Skeletal muscle cell (primary cell): ENCODE results near the gene GALR2.
"Not testable (repeated sequence)": the region's sequence is repeated elsewhere in the genome, so short reads cannot be mapped to it uniquely, and the experiment has no call there.

Source experiments
- DNase-seq: peaks from one replicate; pipeline ENCODE4 v3.0.0-alpha.2; 2010; ENCODE audit warnings: low read depth
- H3K4me3 ChIP-seq: 2 replicates; pipeline ENCODE4 v1.5.1; 2011; ENCODE audit warnings: low read depth, mild to moderate bottlenecking, control low read depth, low read length, moderate library complexity

The GALR2 gene, protein sequence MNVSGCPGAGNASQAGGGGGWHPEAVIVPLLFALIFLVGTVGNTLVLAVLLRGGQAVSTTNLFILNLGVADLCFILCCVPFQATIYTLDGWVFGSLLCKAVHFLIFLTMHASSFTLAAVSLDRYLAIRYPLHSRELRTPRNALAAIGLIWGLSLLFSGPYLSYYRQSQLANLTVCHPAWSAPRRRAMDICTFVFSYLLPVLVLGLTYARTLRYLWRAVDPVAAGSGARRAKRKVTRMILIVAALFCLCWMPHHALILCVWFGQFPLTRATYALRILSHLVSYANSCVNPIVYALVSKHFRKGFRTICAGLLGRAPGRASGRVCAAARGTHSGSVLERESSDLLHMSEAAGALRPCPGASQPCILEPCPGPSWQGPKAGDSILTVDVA

DNA sequence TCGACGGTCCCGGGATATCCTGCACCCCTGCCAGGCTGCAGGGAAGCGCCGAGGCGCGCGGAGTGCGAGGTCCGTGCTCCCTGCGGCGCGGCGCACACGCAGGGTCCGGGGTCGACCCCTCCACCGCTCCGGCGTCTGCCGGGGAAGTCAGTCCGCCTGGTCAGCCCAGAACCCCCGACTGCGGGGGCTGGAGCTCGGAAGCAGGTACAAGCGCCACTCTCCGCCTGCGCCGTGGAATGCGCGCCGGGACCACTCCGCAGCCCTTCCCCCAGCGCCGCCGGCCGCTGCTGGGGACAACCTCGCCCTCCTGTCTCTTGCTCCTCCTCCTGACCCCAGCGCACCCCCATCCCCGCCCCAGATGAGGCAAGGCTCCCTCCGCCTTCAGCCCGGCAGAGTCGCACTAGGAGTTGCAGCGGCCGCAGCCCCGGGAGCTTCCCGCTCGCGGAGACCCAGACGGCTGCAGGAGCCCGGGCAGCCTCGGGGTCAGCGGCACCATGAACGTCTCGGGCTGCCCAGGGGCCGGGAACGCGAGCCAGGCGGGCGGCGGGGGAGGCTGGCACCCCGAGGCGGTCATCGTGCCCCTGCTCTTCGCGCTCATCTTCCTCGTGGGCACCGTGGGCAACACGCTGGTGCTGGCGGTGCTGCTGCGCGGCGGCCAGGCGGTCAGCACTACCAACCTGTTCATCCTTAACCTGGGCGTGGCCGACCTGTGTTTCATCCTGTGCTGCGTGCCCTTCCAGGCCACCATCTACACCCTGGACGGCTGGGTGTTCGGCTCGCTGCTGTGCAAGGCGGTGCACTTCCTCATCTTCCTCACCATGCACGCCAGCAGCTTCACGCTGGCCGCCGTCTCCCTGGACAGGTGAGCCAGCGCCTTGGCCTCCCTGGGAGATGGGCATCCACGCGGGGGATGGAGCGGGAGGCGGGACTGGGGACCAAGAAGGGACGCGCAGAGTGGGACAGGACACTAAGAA lies at the start of gene GALR2:
GALR2 (plus strand) TSS at position 392 of the 974 bp plus-strand sequence; CDS start at position 495, 103 bp downstream.
- DNase-seq: no peak
- H3K4me3 ChIP-seq: peak within 1 kb of the TSS; percentile 21

DNA sequence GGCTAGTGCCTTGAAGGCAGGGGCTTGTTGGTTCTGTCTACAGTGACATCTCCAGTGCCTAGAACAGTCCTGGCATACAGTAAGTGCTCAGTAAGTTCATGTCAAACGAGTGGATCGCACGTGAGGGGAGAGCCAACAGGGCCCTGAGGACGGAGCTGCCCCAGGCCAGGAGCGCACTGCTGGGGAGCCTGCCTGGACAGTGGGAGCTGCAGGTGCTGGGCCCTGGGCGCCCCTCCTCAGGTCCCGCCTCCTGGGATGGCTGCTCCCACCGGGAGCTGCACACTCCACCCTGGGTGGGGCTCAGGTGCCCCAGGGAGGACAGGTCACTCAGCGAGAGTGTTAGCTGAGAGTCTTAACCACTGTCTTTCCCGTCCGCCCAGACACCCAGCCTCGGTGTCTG lies 49.3 kb upstream of the GALR2 start:
- DNase-seq: no peak
- H3K4me3 ChIP-seq: no peak overlapping the region

DNA sequence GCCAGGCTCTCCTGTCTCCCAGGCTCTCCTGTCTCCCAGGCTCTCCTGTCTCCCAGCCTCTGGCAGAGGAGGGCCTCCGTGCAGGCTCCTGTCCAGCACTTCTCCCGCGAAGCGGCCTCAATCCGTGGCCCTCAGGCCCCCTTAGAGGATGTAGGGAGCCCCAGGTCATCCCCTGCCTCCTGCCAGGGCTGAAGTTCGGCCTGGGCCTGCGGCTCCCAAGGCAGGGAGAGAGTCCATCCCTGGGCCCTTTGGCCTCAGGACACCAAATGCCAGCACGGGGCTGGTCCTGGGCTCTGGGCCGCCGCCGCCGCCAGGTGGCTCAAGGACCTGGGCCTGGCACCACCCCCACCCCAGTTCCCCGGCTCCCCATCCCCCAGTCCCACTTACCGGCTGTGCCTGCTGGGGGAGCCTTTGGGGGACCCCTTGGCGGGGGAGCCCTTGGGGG lies 47.8 kb upstream of the GALR2 start:
- DNase-seq: no peak
- H3K4me3 ChIP-seq: no peak overlapping the region

DNA sequence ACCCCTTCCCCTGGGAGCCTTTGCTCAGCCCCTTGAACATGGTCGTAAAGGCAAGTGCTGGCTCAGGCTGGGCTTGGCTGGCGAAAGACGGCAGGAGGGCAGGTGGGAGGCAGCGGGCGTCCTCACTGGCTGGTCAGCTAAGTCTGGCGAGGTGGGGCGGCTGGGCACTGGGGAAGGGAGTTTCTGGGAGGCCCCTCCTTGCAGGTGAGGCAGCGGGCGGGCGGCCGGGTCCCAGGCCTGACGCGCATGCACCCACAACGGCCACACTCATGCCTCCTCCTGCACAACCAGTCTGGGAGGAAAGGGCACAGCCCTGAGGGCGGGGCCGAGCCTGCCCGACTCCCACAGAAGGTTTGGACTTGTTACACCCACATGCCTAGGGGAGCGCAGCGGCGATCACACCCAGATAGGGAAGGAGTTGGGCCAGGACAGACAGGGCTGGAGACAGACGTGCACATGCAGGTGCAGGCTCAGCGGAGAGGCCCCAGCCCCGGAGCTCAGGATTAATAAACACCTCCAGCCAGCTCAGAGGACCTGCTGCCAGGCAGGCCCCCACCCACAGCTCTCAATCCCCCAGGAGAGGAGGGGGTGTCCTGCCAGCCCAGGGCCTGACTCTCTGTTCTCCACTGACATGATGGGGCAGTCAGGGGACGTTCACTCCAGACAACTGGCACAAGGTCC lies 47.3 kb upstream of the GALR2 start, which contains the start of gene EVPL:
EVPL (minus strand) TSS at position 148 of the 681 bp plus-strand sequence; CDS start at position 40, 108 bp downstream.
- no peak within 1 kb of the TSS for H3K4me3 ChIP-seq
- DNase-seq: no peak

DNA sequence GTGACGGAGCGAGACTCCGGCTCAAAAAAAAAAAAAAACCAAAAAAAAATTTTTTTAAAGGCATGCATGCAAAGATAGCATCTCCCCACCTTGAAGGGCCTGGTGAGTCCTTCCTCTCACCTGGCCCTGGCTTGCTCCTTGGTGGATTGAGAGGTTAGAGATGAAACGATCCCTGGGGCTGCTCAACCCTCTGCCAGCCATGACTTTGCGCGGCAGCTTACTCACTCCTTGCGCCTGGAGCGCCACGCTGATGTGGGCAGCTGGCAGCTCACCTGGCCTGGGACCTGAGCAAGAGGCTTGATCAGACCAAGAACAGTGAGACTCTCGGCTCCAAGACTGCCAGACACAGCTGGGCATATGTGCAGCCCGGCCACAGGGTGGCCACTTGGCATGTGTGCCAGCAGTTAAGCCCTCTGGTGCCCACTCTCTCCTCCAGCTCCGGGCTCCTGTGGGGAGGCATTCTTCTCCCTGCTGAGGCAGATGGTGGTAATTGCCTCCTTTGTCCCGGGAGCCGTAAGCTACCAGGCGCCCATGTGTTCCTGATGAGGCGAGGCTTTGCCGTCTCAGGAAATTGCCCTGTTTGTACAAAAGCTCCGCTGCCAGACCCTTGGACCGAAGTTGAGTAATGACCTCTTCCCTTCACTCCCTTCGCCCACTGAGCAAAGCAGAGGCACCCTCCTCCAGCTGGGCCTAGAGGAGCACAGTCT lies 42.4 kb upstream of the GALR2 start:
- no peak for DNase-seq
- H3K4me3 ChIP-seq: no peak overlapping the region

DNA sequence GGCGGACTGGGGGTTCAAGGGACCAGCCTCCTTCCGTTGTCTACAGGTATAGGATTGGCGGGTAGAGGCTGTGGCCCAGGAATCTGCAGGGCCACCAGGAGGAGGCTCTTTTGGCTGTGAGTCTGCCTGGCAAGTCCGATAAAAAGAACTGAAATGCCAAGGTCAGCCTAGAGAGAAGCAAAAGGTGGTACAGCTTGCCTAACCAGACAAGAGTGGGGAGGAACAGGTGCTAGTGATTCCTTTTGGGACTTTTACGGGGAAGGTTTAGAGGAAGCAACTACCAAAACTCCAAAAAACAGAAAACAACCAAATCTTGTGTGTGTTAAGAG lies 41.8 kb upstream of the GALR2 start:
- H3K4me3 ChIP-seq: no peak overlapping the region
- no peak for DNase-seq

DNA sequence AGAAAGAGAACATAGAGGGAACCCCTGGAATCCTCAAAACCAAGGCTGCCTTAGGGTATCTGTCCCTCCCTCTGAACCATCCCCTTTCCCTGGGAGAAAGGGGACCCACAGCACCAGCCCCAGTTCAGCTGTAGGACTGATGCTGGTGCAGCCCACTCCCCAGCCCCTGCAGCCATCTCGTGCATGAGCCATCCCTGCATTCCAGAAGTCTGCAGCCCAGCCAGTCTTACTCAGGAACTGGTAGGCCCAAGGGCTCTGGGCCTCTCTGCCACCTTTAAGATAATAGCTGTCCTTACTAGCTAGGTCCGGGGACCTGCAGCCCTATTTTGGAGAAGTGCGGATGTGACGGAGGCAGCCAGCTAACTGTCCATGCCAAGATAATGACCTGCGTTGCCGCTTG lies 41.4 kb upstream of the GALR2 start:
- no peak overlapping the region for H3K4me3 ChIP-seq
- no peak for DNase-seq

DNA sequence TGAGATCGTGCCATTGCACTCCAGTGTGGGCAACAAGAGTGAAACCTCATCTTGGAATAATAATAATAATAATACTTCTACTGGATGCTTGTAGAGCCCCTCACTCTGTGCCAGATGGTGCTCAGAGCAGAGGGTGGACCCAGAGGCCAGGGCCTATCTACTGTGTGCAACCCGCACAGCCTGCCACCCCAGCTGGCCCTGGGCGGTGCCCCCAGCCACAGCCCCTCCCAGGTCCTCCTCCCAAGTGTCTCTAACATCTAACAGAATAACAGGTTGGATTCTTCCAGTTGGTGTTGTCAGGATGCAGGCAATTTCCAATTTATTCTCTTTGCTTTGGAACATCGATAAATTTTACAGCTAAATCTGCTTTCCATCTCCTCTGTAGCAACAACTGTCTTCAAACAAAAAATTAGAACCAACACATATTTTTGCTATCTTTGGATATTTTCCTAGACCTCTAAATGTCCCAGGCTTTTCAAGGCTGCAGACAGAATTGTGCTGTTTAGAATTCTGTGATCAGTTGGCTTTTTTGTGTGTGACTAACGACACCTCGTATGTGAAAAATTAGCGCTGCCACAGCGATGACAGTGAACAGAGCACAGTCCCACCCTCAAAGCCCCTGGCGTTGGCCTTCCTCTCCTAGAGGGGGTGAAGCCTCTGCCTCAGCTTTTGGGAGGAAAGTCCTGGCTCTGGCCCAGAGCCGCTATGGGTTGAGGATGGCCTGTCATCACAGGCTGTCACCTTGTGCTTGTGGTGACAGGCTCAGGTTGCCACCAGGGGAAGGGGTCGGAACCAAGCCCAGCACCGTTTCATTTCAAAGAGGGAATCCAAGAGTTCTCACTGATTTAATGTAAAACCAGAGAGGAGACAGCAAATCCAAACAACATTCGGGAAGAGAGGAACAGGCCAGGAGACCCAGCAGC lies 39.9 kb upstream of the GALR2 start:
- no peak for DNase-seq
- H3K4me3 ChIP-seq: no peak overlapping the region

DNA sequence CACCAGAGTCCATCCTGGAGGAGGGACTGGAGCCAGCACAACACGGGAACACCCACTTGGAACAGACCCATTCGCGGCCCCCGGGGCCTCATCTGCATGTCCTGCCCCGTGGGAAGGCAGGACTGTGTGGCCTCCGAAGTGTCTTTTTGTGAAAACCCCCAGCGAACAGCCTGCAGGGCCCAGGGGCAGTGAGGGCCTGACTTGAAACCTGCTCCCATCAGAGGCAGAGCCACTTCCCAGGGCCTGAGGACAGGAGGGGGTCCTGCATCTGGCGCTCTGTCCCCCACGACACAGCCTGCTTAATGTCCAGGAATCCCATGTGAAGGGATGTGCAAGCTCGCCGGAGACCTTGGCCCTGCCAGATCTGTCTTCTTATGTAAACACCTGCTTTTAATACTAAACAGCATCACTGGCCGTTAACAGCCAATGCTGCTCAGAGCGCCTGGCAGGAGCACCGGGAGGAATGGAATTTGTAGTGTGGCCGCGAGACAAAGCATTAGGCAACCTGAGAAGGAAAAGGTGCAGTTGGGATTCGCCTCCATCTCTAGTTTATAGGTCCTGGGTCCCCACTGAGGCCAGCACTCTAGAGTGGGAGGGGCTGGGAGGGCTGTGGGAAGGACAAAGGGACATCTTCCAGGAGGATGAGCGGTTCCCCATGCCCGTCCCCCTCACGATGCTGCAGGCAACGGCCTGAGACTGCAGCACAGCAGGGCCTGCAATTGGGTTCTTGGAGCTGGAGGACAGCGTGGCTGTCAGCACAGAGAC lies 37.9 kb upstream of the GALR2 start:
- H3K4me3 ChIP-seq: no peak overlapping the region
- no peak for DNase-seq

DNA sequence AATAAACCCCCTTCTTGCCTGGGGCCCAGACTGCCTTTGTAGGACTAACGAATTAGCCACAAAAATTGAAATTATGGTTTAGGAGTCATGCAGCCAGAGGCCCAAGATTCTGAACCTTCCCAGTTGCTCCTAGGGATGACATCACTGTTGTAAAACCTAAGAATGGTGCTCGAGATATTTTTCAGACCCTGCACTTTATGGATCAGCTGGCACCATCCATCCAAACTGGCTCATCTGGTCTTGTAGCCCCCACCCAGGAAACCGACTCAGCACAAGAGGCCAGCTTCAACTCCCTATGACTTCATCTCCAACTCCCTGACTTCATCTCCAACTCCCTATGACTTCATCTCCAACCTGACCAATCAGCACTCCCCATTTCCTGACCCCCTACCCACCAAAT lies 36.5 kb upstream of the GALR2 start:
- DNase-seq: no peak
- no peak overlapping the region for H3K4me3 ChIP-seq

DNA sequence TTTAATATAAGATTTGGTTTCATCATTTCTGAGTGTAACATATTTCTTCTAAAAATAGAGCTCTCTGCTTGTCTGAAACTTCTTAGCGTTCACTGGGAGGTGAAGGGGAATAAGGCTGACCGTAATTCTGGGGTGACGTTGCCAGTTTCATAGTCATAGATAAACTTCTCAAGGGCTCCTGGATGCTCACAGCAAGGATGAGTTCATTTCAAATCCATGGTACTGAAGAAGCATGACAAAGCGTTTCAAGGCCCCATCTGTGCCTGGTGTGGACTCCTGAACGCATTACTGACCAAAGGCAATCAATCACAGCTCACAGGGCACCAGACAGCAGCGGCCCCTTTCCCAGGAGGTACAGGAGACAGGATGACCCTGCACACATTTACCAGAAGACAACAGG lies 35.5 kb upstream of the GALR2 start:
- no peak for DNase-seq
- H3K4me3 ChIP-seq: no peak overlapping the region

DNA sequence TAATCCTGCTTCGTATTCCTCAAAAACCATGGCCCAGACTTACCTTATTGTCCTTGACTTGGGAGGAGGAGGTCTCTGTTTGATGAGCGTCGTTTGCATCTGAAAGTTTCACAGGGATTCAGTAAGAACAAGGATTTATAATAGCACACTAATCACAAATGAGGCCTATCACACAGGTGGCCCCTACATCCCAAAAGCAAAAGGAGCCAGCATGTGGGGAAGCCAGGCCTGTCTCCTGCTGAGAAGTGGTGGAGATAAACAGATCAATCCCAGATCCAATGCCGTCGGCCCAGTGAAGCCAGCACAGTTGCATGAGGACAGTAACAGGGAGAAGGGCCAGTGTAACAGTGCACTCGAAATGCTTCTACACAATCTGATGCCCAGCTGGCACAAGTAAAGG lies 34.2 kb upstream of the GALR2 start:
- no peak overlapping the region for H3K4me3 ChIP-seq
- DNase-seq: no peak

DNA sequence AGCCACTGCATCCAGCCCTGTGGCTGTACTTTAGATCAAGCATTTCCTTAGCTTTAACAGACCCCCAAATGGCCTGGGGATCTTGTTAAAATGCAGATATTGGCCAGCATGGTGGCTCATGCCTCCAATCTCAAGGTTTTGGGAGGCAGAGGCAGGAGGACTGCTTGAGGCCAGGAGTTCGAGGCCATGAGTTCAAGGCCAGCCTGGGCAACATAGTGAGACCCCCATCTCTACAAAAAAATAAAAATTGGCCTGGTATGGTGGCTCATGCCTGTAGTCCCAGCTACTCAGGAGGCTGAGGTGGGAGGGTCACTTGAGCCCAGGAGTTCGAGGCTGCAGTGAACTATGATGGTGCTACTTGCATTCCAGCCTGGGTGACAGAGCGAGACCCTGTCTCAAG lies 31.7 kb upstream of the GALR2 start:
- DNase-seq, H3K4me3 ChIP-seq: not testable (repeated sequence)

DNA sequence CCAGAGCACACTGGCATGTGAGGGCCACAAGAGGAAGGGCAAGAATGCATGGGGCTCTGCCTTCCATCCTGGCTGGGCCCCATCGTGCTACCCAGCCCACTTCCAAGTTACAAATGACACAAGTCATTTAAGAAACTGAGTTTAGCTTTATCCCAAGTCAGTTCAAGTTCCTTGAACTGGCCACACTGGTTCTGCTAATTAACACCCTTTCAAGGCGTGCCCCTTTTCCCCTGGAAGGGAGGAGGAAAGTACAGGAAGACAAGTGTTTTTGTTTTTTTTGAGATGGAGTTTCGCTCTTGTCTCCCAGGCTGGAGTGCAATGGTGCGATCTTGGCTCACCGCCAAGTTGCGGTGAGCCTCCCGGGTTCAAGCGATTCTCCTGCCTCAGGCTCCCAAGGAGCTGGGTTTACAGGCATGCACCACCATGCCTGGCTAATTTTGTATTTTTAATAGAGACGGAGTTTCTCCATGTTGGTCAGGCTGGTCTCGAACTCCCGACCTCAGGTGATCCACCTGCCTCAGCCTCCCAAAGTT lies 30.0 kb upstream of the GALR2 start:
- not testable (repeated sequence) for DNase-seq, H3K4me3 ChIP-seq

DNA sequence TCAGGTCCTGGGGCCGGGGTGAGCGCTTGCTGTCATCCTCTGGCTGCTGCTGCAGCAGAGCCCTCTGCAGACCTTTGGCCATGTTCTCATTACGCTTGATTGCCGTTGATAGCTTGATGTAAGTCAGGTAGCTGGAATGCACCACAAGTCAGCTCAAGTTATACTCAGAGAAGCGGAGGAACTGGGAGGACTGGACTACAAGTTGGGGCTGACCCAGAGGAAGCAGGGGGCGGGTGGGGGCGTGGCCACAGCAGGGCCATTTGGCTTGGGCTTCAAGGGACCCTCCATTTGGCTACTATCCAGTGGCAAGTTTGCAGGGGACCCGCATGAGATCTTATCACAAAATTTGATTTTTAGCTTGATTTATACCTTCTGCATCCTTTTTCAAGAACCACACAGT lies 28.5 kb upstream of the GALR2 start:
- no peak overlapping the region for H3K4me3 ChIP-seq
- no peak for DNase-seq

DNA sequence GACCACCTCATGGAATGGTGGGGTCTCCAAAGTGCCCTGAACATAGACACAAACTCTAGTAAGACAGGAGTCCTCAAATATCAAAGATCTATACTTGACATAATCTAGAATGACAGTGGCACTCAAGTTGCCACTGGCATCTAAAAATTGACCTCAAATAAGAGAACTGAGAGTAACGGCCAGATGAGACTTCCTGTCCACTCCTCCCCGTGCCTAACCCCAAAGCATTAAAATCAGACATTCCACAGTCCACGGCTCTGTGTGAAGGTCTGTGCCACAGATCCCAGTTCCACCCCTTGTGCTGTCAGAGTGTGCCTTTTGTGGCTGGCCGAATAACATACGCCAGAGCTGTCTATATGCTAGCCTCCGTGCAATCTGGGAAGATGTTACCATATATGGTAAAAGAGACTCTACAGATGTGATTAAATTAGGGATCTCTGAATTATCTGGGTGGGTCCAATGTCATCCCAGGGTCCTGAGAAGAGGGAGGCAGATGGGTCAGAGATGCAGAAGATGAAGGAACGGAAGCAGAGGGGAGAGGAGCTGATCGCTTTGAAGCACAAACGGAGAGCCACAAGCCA lies 26.5 kb upstream of the GALR2 start:
- H3K4me3 ChIP-seq: no peak overlapping the region
- DNase-seq: no peak

DNA sequence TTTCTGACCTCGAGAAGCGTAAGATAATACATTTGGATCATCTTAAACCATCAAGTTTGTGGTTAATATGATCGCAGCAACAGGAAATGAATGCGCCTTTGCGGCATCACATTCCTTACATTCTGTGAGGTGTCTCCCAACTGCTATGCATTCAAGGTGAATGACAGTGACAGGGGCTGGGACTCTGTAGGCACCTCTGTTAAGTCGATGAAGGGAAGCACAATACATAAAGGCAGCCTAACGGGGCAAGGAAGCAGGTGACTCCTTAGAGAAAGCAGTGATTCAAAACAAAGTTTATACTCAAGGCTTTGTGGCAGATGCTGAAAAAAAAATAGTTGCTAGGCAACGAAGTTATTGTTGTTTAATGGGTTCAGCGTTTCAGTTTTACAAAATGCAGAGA lies 25.9 kb upstream of the GALR2 start:
- no peak for DNase-seq
- H3K4me3 ChIP-seq: no peak overlapping the region
